GM12878 (cell line): ENCODE results near the gene TTC39B. TPM values are rescaled to one million over a fixed set of nuclear protein-coding genes. Genes with fewer than 3 reads are reported as not detected.

Source experiments
- ATAC-seq: fragments of 200-7000 bp; cut with Tn5 transposase; 3 replicates; pipeline ENCODE4 v1.9.1; 2020; ENCODE audit warnings: mild to moderate bottlenecking, moderate library complexity
- BruUV-seq: library from RNA; stranded (reverse); fragments of 400-500 nt; replicated peaks from 2 replicates; lab custom pipeline; 2021; lab: Mats Ljungman, UMichigan
- CTCF ChIA-PET: fragments of 300-600 bp; sonication (Branson Sonifier 250); formaldehyde crosslinking; extraction: SDS; loops from one replicate; lab custom pipeline; 2021; ENCODE audit warnings: inconsistent platforms; lab: Yijun Ruan, JAX
- POLR2A ChIA-PET: fragments of 350-600 bp; formaldehyde crosslinking; extraction: SDS; loops from one replicate; lab custom pipeline; 2021; ENCODE audit warnings: inconsistent platforms; lab: Charles Lee
- RAD21 ChIA-PET: fragments of 300-600 bp; sonication (Branson Sonifier 250); formaldehyde crosslinking; loops from one replicate; lab custom pipeline; 2023; ENCODE audit warnings: antibody characterized with exemption; ENCODE audit not compliant: unreplicated experiment; lab: Charles Lee
- SMC1A ChIA-PET: fragments of 300-600 bp; sonication (Branson Sonifier 250); formaldehyde crosslinking; loops from one replicate; lab custom pipeline; 2023; ENCODE audit not compliant: unreplicated experiment, uncharacterized antibody; lab: Charles Lee
- DNase-seq: peaks from one replicate; pipeline ENCODE4 v3.0.0-alpha.2; 2011; ENCODE audit warnings: low read depth, low spot score
- FAIRE-seq: peaks from 3 replicates; lab custom pipeline; 2011; peaks lifted over from hg19 to GRCh38; lab: Jason Lieb, UNC
- H2AFZ ChIP-seq: 2 replicates; pipeline ENCODE4 v1.6.0; 2011; ENCODE audit warnings: low read depth, low read length, control low read depth; ENCODE audit not compliant: control insufficient read depth
- H3K27ac ChIP-seq: 2 replicates; pipeline ENCODE4 v1.5.1; 2011; ENCODE audit warnings: control low read depth; ENCODE audit not compliant: control insufficient read depth, insufficient read depth
- H3K27me3 ChIP-seq, 2 experiments: replicated peaks in 1 of 2; 2 replicates each; pipeline versions ENCODE4 v1.6.0 to v1.6.1; 2011; ENCODE audit warnings: low read length in 1 of 2; ENCODE audit not compliant: control insufficient read depth in 2 of 2, insufficient read depth in 2 of 2
- H3K36me3 ChIP-seq, 2 experiments: 2 replicates each; pipeline ENCODE4 v1.5.1; 2011; ENCODE audit warnings: low read length in 1 of 2; ENCODE audit not compliant: control insufficient read depth in 2 of 2, insufficient read depth in 2 of 2
- H3K4me1 ChIP-seq: 2 replicates; pipeline ENCODE4 v1.6.1; 2011; ENCODE audit warnings: mild to moderate bottlenecking, low read length, moderate library complexity, mixed read lengths; ENCODE audit not compliant: control insufficient read depth, insufficient read depth
- H3K4me2 ChIP-seq: 2 replicates; pipeline ENCODE4 v1.6.0; 2011; ENCODE audit warnings: control low read depth; ENCODE audit not compliant: control insufficient read depth, insufficient read depth
- H3K4me3 ChIP-seq: fragments of 200-600 bp; sonication (generic); 2 replicates; pipeline ENCODE4 v1.5.1; 2016
- H3K79me2 ChIP-seq: 2 replicates; pipeline ENCODE4 v1.6.0; 2011; ENCODE audit warnings: low read length; ENCODE audit not compliant: control insufficient read depth, insufficient read depth
- H3K9ac ChIP-seq: 2 replicates; pipeline ENCODE4 v1.8.0; 2011; ENCODE audit warnings: low read length, control low read depth, mixed read lengths; ENCODE audit not compliant: control insufficient read depth, insufficient read depth
- H3K9me3 ChIP-seq: replicated peaks from 3 replicates; pipeline ENCODE4 v1.5.1; 2011; ENCODE audit warnings: mild to moderate bottlenecking, low read length; ENCODE audit not compliant: control insufficient read depth, insufficient read depth
- H4K20me1 ChIP-seq: 2 replicates; pipeline ENCODE4 v1.6.0; 2011; ENCODE audit not compliant: control insufficient read depth, insufficient read depth
- BRCA1 ChIP-seq: IDR thresholded peaks from 2 replicates; pipeline ENCODE4 v1.6.1; 2011; ENCODE audit warnings: low read depth, low read length, improper control_type of control experiment
- CHD4 ChIP-seq: fragments of 200-600 bp; sonication (generic); IDR thresholded peaks from 2 replicates; pipeline ENCODE4 v1.6.1; 2016; ENCODE audit warnings: mild to moderate bottlenecking
- CUX1 ChIP-seq: IDR thresholded peaks from 2 replicates; pipeline ENCODE4 v1.6.1; 2012; ENCODE audit warnings: improper control_type of control experiment, low read depth, low read length; ENCODE audit not compliant: insufficient replicate concordance
- HDGF ChIP-seq: fragments of 450-650 bp; IDR thresholded peaks from 2 replicates; pipeline ENCODE4 v1.6.1; 2016; ENCODE audit warnings: antibody characterized with exemption
- LARP7 ChIP-seq: fragments of 450-650 bp; IDR thresholded peaks from 2 replicates; pipeline ENCODE4 v1.6.1; 2017; ENCODE audit warnings: mild to moderate bottlenecking
- NFYA ChIP-seq: IDR thresholded peaks from 2 replicates; pipeline ENCODE4 v1.6.1; 2011; ENCODE audit warnings: low read depth, mild to moderate bottlenecking, low read length, improper control_type of control experiment, borderline replicate concordance
- ZBED1 ChIP-seq: IDR thresholded peaks from 2 replicates; pipeline ENCODE4 v1.6.1; 2016; ENCODE audit warnings: borderline replicate concordance
- ZNF622 ChIP-seq: fragments of 450-650 bp; IDR thresholded peaks from 2 replicates; pipeline ENCODE4 v1.6.1; 2017; ENCODE audit warnings: mild to moderate bottlenecking, inconsistent platforms
- ZSCAN29 ChIP-seq: fragments of 450-650 bp; IDR thresholded peaks from 2 replicates; pipeline ENCODE4 v1.6.1; 2017; ENCODE audit warnings: mild to moderate bottlenecking, moderate library complexity
- WGBS: methylation state at CpG from one replicate; pipeline ENCODE4 v1.1.6; 2016; ENCODE audit warnings: low lambda C conversion rate; ENCODE audit not compliant: insufficient replicate concordance, insufficient coverage; ENCODE audit errors: missing lambda C conversion rate; 5-methylcytosine and 5-hydroxymethylcytosine counted together
- in situ Hi-C: fragments of 300-500 bp; cut with MboI; formaldehyde crosslinking; loops from 9 replicates; pipeline ENCODE4 v1.14.3; 2018; ENCODE audit warnings: mixed read lengths
- intact Hi-C: fragments of 100-400 bp; cut with micrococcal nuclease; formaldehyde crosslinking; loops from one replicate; pipeline ENCODE4 v1.14.2; 2022; ENCODE audit not compliant: unreplicated experiment
- polyA plus RNA-seq, 11 experiments: library from polyadenylated mRNA; depleted of rRNA in 4 of 11; unstranded in 6 of 11; stranded (reverse) in 5 of 11; fragments of >200 nt; fragmentation: Nextera tagmentation in 4 of 11; fragmentation: Illumina TruSeq in 1 of 11; extraction: Ambion mirVana in 4 of 11; extraction: Trizol in 1 of 11; gene quantifications; 1 replicate in 1 of 11; 2 replicates in 10 of 11; pipeline versions ENCODE4 v1.2.1 to v1.2.3, GENCODE V29; 2011 to 2016; ENCODE audit warnings: inconsistent platforms in 2 of 11, missing spikeins in 2 of 11, low read depth in 1 of 11
- total RNA-seq, 4 experiments: library from RNA; depleted of rRNA in 3 of 4; stranded (reverse); fragments of >200 nt in 3 of 4; fragmentation: Illumina TruSeq in 1 of 4; extraction: Trizol in 1 of 4; gene quantifications; 2 replicates each; pipeline versions ENCODE4 v1.2.1 to v1.2.3, GENCODE V29; 2013 to 2021

The TTC39B gene
- total and polyA plus RNA-seq, 10 of the 15 experiments (the other 5 are each of a cell fraction or from before 2014, with no cell fraction given): 0.68 to 2.5 (median 1.5) TPM

GRCh38 chr9:15253197-15253596, 53.8 kb downstream of the TTC39B start (continued):
- TF ChIP-seq CUX1 (no peak), NFYA (no peak), HDGF (no peak)
- TF ChIP-seq, all 136 proteins: peak for 0

- no TSS peak for BruUV-seq
- intact Hi-C loops: no loop called here
- no peaks in the 10 kb centered on the region for H3K9me3 ChIP-seq
- no peaks in the 10 kb centered on the region for H3K36me3 ChIP-seq
- no peak overlapping the region for H2AFZ ChIP-seq
- DNase-seq (no peak), ATAC-seq (no peak), FAIRE-seq (no peak)
- POLR2A ChIA-PET: no interaction called here
- H3K27me3 ChIP-seq: no peaks in the 10 kb centered on the region
- H3K4me3 ChIP-seq: no peak overlapping the region
- H3K4me1 ChIP-seq: no peaks in the 10 kb centered on the region
- H3K27ac ChIP-seq: no peak overlapping the region
- TF ChIP-seq ZBED1 (no peak), BRCA1 (no peak), LARP7 (no peak), CHD4 (no peak), ZSCAN29 (no peak), ZNF622 (no peak)
- H3K4me2 ChIP-seq: no peak overlapping the region
- RAD21 ChIA-PET: no interaction called here
- no peak overlapping the region for H3K9ac ChIP-seq
- H3K79me2 ChIP-seq: no peaks in the 10 kb centered on the region
- CTCF ChIA-PET: no interaction called here
- SMC1A ChIA-PET: no interaction called here
- 46% methylated on average over 3 of the region's 3 CpGs for WGBS
- no peaks in the 10 kb centered on the region for H4K20me1 ChIP-seq
- in situ Hi-C loops: no loop called here
These were observed 57.0 kb downstream of the TTC39B start for GRCh38 chr9:15249981-15250380.
